Non-pigmented ciliary epithelial cell (primary cell): ENCODE results near the gene SLC38A9.

Experiments used
- DNase-seq: peaks from one replicate; pipeline ENCODE4 v3.0.0-alpha.2; 2010; ENCODE audit warnings: low read depth

Gene SLC38A9

GRCh38 chr5:55649963-55650362 is 62.2 kb downstream of the SLC38A9 start:
- DNase-seq = no peak

DNA sequence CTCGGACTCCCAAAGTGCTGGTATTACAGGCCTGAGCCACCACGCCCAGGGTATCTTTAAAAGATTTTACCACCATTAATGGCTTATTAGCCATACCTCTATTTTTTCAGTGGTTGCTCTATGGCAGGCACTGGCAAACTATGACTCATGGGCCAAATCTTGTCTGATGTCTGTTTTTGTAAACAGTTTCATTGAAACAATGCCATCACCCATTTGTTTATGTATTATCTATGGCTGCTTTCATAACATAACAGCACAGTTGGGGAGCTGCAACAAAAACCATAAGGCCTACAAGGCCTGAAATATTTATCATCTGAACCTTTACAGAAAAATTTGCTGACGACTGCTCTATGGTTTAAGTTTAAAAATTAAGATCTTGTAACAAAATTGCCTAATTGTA is 66.8 kb downstream of the SLC38A9 start:
- no peak for DNase-seq

DNA sequence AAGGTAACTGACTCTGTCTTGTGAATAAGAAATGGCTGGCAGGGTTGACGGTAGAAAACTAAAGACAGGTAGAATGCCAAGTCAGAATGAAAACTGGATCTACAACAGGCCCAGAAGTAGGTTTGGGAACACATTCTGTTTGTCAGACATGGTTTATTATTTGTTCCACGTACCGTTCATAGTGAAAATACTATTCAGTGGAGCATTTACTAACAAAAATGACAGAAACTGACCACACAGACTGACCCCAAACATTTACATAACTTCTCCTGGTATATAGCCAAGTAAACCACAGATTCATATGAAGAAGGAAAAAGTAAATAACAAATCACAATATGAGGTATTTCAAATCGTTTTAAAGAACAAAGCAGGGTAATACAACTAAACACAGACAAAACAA is 73.7 kb downstream of the SLC38A9 start:
- DNase-seq = peak; percentile 51

DNA sequence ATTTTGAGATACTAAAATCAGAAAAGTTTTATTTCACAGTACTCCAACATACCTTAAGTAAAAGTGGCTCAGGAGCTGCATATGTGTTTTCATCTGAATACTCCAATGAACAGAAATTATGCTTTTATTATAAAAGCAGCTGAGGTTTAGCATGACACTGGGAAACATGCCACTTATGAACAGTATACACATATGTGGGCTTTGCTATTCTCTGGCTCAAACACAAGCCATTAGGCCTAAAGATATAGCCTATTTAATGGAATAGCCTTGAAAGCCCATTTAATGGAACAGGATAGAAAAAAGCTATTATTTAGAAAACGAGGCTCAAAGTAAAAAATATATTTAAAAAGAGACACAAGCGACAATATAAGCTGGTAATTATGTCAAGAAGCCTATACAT is 74.1 kb downstream of the SLC38A9 start:
- no peak for DNase-seq

DNA sequence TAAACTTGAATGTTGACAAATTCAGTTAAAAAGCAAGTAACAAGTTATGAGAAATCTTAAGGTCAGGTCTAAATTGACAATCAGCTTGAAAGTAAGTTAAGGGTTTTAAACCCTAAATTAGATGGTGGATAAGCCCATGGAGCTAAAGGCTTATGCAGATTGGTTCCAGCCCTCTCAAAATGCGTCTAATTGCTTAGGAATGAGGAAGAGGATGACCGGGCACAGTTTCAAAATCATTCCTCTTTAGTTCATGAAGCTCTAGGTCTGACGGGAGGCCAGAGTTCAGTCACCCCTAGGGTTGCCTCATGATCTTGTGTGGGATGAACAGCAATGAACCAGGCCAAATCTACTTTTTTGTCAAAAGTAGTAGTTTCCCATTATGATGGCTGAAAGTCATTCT is 75.4 kb downstream of the SLC38A9 start:
- no peak for DNase-seq

- no peak for DNase-seq
These were observed 75.9 kb downstream of the SLC38A9 start for GRCh38 chr5:55636177-55636576.

GRCh38 chr5:55634866-55635265 is 77.3 kb downstream of the SLC38A9 start:
- no peak for DNase-seq

- DNase-seq = no peak
These were observed 77.8 kb downstream of the SLC38A9 start for GRCh38 chr5:55634209-55634805.

DNA sequence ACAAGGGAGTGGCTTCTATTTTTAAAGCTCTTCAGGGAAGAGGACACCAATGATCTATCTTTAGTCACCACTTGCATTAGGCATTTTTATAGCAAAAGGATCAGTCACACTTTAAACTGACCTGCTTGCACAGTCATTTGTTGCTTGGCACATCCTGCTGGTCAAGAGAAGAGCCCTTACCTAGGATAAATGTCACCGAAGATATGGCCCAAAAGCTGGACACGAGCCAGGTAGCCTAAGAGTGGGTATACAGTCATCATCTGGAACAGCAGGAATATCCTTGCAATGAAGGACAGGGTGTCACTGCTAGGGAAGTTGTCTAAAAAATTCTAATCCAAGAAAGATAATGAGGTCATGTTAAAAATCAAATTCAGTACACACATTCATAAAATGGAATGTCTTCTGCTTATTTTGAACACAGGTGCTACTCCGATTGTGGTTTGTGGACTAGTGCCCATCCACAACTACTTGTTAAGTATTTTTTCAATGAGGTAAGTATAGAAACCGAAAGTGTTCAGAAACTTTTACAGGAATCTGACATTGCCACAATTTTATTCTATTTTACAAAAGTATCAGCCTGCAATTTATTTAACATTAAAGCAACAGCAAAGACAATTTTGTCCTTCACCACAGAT is 78.4 kb downstream of the SLC38A9 start:
- DNase-seq = peak; percentile 36

GRCh38 chr5:55629815-55630214 is 82.3 kb downstream of the SLC38A9 start:
- DNase-seq = no peak

DNA sequence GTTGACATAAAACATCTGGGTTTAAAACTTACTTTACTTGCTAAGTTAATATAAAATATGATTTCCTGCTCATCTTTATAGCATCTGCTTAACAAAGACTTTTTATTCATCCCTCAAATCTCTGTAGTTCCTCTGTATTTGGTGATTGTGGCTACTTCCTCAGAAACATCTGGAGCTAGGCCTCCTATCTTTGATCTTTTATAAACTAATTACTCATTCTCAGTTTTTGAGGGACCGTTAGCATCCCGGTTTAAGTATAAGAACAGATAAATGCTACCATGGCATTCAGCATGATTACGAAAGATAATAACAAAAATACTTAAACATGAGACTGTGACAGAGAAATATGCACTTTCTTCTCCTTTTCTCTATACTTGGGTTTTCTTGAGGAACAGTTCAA is 85.3 kb downstream of the SLC38A9 start:
- no peak for DNase-seq

DNA sequence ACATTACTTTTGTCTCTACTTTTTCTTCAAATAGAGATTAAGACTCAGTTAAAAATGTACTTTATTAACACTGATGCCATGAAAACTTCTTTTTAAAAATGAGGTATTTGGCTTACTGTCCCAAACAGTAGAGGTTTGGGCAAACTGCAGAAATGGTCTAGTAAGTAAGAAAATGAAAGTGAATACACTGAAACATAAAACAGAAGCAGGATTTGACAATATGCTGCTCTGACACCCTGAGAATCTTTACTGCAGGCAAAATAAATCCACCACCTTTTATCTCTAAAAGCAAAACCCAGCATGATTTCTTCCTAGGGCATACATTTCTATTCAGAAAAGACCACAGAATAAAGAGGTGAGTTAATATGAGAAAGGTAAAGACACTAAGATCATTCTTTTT is 86.2 kb downstream of the SLC38A9 start:
- no peak for DNase-seq

DNA sequence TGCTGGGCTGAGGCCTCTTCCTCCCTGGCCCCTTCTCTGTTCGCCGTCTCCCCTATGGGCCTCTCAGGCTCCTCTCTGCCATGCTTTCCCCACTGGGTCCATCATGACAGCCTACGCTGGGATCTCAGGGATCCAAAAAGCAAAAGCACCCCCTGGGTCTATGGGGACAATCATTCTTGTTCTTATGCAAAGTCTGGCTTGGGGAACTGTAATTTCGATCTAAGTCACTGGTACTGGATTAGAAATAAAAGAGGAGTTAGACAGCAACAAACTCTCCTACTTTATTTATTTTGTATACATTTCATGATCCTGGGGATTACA is 86.6 kb downstream of the SLC38A9 start:
- DNase-seq = no peak

- DNase-seq = no peak
These were observed 87.1 kb downstream of the SLC38A9 start for GRCh38 chr5:55624841-55625588.

DNA sequence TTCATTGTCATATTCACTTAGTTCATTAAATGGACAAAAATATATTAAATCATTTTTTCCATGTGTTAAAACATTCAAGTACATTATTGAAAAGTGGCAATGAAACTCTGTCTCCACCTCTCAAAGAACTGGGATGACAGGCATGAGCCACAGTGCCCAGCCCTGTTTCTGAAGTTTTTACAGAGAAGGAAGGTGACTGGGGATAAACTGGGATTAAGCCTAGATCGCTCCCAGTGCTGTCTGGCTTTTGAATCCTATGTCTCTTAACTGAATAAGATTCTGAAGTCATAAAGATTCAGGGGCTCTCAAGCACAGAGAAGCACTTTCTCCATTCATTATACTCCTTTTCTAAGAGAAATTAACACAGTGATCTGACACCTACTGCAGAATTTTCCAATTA is 88.3 kb downstream of the SLC38A9 start:
- DNase-seq = no peak

DNA sequence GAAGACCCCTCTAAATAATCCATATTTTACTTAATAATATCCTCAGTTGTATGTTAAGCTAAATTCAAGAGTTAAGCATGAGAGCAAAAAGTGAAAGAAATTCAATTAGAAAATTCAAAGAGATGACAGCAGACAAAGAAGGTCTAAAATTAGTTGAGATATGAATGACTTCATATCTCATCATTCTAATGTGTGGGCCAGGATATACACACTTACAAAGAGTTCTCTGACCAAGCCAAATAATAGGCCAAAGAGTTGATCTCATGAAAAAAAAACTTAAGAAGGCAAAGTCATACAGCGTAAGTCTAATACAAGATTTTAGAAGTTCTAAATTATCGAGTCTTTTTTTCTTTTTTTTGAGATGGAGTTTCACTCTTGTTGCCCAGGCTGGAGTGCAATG is 89.7 kb downstream of the SLC38A9 start:
- DNase-seq = no peak

DNA sequence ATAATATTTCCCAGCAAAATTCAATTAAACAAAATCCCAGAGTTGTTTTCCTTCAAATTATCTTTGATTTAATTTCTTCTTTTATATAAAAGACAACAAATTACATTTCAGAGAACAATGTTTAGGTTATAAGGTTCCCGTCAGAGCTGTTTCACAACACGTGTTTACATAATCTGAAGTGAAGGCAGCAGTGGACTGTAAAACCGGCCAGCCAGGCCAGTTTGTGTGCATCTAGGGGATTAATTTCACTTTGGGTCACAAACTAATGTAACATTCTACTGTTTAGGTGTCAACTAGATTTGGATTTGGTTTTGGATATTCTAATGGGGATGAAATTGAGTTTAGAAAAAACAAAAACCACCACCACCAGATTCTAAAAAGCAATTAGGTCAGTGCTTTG is 90.9 kb downstream of the SLC38A9 start:
- DNase-seq = no peak

GRCh38 chr5:55620766-55621160 is 91.4 kb downstream of the SLC38A9 start:
- DNase-seq = no peak

DNA sequence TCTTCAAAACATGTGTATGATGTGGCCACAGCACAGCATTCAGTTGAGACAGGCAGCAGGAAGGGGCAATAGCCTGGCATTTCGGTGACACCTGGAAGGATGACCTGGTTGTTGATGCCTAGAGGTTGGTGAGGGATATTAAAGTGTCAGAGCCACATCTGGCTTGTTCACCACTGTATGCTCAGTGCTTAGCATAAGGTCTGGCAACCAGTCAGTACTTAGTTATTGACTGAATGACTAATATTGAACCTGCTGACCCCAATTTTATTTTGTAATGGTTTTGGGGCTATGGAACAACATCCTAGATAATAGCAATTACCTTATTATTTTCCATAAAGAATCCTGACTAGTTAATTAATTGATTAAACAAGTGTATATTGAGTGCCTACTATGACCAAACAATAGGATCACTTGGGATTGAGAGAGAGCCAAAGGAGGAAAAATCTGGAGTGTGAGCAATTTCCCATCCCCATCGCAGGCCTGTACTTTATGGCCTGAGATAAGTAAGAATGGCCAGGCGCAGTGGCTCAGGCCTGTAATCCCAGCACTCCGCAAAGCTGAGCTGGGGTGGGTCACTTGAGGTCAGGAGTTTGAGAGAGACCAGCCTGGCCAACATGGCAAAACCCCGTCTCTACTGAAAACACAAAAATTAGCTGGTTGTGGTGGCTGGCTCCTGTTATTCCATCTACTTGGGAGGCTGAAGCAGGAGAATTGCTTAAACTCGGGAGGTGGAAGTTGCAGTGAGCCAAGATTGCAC is 91.9 kb downstream of the SLC38A9 start:
- no peak for DNase-seq

DNA sequence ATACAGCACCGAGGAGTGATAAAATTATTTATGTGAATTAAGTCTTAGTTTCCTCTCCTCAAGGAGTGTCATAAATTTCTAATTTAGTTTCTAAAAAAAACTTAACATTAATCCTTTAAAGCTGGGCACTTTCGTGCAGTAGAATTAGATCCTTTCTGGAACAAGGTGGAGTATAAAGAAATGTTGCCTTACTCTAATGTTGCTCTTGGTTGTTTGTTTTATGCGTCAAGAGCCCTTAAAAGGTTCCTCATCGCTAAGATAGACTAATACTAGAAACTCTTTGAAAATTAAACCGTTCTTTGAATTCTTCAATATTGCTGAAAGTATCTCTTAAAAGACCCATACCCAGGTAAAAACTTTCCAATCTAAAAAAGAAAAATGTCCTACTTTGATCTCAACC is 93.8 kb downstream of the SLC38A9 start:
- no peak for DNase-seq

- no peak for DNase-seq
These were observed 98.8 kb downstream of the SLC38A9 start for GRCh38 chr5:55613112-55613868.

DNA sequence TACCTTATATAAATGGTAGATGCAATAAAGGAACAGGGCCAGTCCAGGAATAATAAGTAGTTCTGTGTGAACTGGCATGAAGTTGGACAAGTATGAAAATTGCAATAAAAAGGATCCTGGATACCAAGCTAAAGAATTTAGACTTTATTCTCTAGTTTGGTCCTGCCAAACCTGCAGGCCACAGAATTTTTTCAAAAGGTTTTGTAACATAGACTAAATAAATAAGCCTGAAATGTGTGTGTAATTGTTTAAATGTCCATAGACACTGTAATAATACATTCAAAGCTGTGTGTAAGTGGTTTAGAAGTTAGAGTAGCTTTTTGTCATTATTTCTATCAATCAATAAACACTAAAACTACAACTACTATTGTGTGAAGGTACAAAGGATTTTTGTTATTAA is 101.6 kb downstream of the SLC38A9 start:
- no peak for DNase-seq
